ENCODE results near the gene DLGAP3. TPM values are rescaled to one million over a fixed set of nuclear protein-coding genes. Genes with fewer than 3 reads are reported as not detected.

The DLGAP3 gene
- total and polyA plus RNA-seq, 9 donors, result 0.05 to 0.62 (median 0.18) TPM

GRCh38 chr1:34884961-34885360, 44.5 kb downstream of the DLGAP3 start:
- no peaks in the 10 kb centered on the region for H3K36me3 ChIP-seq
- DNase-seq, result no peak
- no peaks in the 10 kb centered on the region for H3K27me3 ChIP-seq
- no peak overlapping the region for H3K27ac ChIP-seq
- WGBS, 3 donors, result 15 to 20% (median 18%) methylated on average over 16 to 19 of the region's 19 CpGs
- no peaks in the 10 kb centered on the region for H3K9me3 ChIP-seq
- TF ChIP-seq EP300 (IDR thresholded peaks at IDR 0.05) (no peak), CTCF (IDR thresholded peaks at IDR 0.05) (no peak), POLR2A (IDR thresholded peaks at IDR 0.05) (no peak)
- intact Hi-C loops (cut with DNase I), result no loop called here
- H3K4me1 ChIP-seq (ENCODE audit: insufficient read depth), result no peaks in the 10 kb centered on the region
- no peak overlapping the region for H3K4me3 ChIP-seq

GRCh38 chr1:34884536-34884935, 44.9 kb downstream of the DLGAP3 start:
- intact Hi-C loops (cut with DNase I), result no loop called here
- H3K27ac ChIP-seq, result no peak overlapping the region

GRCh38 chr1:34879230-34879629, 50.2 kb downstream of the DLGAP3 start:
- Histone ChIP-seq H3K4me1 (ENCODE audit: insufficient read depth) (no peaks in the 10 kb centered on the region), H3K27ac (no peak overlapping the region), H3K4me3 (no peak overlapping the region), H3K36me3 (no peaks in the 10 kb centered on the region), H3K9me3 (no peaks in the 10 kb centered on the region), H3K27me3 (no peaks in the 10 kb centered on the region)
- WGBS, 3 donors, result 61 to 80% (median 75%) methylated on average over 9 of the region's 9 CpGs
- DNase-seq, result no peak
- no peak for TF ChIP-seq POLR2A (IDR thresholded peaks at IDR 0.05)
- TF ChIP-seq EP300 (IDR thresholded peaks at IDR 0.05), result no peak
- no peak for TF ChIP-seq CTCF (IDR thresholded peaks at IDR 0.05)
- intact Hi-C loops (cut with DNase I), result no loop called here

More at GRCh38 chr1:34884536-34884935, 44.9 kb downstream of the DLGAP3 start:
- no peak overlapping the region for H3K4me3 ChIP-seq
- H3K9me3 ChIP-seq, result no peaks in the 10 kb centered on the region
- no peaks in the 10 kb centered on the region for H3K4me1 ChIP-seq (ENCODE audit: insufficient read depth)
- no peak for DNase-seq
- 50 to 62% (median 52%) methylated on average over 3 of the region's 3 CpGs for WGBS, 3 donors
- no peak for TF ChIP-seq POLR2A (IDR thresholded peaks at IDR 0.05)
- TF ChIP-seq EP300 (IDR thresholded peaks at IDR 0.05), result no peak
- TF ChIP-seq CTCF (IDR thresholded peaks at IDR 0.05), result no peak
- no peaks in the 10 kb centered on the region for H3K27me3 ChIP-seq
- H3K36me3 ChIP-seq, result no peaks in the 10 kb centered on the region

- Histone ChIP-seq H3K27me3 (no peaks in the 10 kb centered on the region), H3K36me3 (no peaks in the 10 kb centered on the region), H3K27ac (no peak overlapping the region), H3K4me1 (ENCODE audit: insufficient read depth) (no peaks in the 10 kb centered on the region), H3K9me3 (peaks cover 0 to 3% of the 10 kb centered on the region in 2 donors), H3K4me3 (no peak overlapping the region)
- intact Hi-C loops (cut with DNase I), result no loop called here
- WGBS, 3 donors, result 78 to 88% (median 78%) methylated on average over 7 of the region's 7 CpGs
- DNase-seq, result no peak
- TF ChIP-seq EP300 (IDR thresholded peaks at IDR 0.05) (no peak), CTCF (IDR thresholded peaks at IDR 0.05) (no peak), POLR2A (IDR thresholded peaks at IDR 0.05) (no peak)
Observed at GRCh38 chr1:34876406-34876805, 53.0 kb downstream of the DLGAP3 start.

All from ovary (tissue), 9 donors.